ENCODE results near the gene PROCA1. TPM values are rescaled to one million over a fixed set of nuclear protein-coding genes. Genes with fewer than 3 reads are reported as not detected.

The PROCA1 gene
- polyA plus RNA-seq, 1 experiment: 0.71 TPM

DNA sequence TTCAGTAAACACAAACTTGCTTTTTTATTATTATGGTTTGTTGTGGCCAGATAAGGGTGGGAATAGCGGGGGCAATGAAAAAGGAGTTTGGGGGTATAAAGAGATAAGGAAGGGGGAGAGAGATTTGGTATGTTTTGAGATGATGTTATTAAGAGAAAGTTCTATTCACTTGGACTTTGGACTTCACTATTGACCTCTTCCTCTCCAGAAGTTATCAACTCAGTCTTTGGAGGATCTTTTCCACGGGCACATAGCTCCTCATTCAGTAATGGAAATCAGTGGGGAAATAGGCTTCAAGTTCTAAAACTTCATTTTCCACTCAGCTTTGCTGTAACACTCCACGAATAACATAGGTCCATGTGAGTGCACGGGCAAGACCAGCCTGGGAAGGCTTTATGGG, 23.2 kb downstream of the PROCA1 start:
- CTCF ChIA-PET: no interaction called here
- POLR2A ChIA-PET: no interaction called here
- Histone ChIP-seq H3K4me3 (ENCODE audit: low read depth, low read length) (no peak overlapping the region), H3K27me3 (ENCODE audit: control insufficient read depth, insufficient read depth, low read length) (no peaks in the 10 kb centered on the region), H3K36me3 (ENCODE audit: control insufficient read depth, insufficient read depth, low read length) (peaks cover 53% of the 10 kb centered on the region)
- TF ChIP-seq, protein P1, sequence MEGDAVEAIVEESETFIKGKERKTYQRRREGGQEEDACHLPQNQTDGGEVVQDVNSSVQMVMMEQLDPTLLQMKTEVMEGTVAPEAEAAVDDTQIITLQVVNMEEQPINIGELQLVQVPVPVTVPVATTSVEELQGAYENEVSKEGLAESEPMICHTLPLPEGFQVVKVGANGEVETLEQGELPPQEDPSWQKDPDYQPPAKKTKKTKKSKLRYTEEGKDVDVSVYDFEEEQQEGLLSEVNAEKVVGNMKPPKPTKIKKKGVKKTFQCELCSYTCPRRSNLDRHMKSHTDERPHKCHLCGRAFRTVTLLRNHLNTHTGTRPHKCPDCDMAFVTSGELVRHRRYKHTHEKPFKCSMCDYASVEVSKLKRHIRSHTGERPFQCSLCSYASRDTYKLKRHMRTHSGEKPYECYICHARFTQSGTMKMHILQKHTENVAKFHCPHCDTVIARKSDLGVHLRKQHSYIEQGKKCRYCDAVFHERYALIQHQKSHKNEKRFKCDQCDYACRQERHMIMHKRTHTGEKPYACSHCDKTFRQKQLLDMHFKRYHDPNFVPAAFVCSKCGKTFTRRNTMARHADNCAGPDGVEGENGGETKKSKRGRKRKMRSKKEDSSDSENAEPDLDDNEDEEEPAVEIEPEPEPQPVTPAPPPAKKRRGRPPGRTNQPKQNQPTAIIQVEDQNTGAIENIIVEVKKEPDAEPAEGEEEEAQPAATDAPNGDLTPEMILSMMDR (IDR thresholded peaks at IDR 0.05; ENCODE audit: insufficient read depth, low read depth, low read length): no peak
- no peak for DNase-seq (ENCODE audit: low read depth)

GRCh38 chr17:28686296-28686695, 25.4 kb downstream of the PROCA1 start:
- Histone ChIP-seq H3K36me3 (ENCODE audit: control insufficient read depth, insufficient read depth, low read length) (peaks cover 63% of the 10 kb centered on the region), H3K27me3 (ENCODE audit: control insufficient read depth, insufficient read depth, low read length) (no peaks in the 10 kb centered on the region), H3K4me3 (ENCODE audit: low read depth, low read length) (no peak overlapping the region)
- POLR2A ChIA-PET: no interaction called here
- CTCF ChIA-PET: interaction anchor here (0.8 kb wide), 1 partner anchor 24 kb away, joined by 3 read pairs; the partner anchor contains the start of genes SDF2 and SUPT6H
- no peak for DNase-seq (ENCODE audit: low read depth)
- TF ChIP-seq, protein P1 (IDR thresholded peaks at IDR 0.05; ENCODE audit: insufficient read depth, low read depth, low read length): no peak

- ChIA-PET CTCF (no interaction called here), POLR2A (no interaction called here)
- Histone ChIP-seq H3K36me3 (ENCODE audit: control insufficient read depth, insufficient read depth, low read length) (peaks cover 57% of the 10 kb centered on the region), H3K4me3 (ENCODE audit: low read depth, low read length) (no peak overlapping the region), H3K27me3 (ENCODE audit: control insufficient read depth, insufficient read depth, low read length) (no peaks in the 10 kb centered on the region)
- TF ChIP-seq, protein P1 (IDR thresholded peaks at IDR 0.05; ENCODE audit: insufficient read depth, low read depth, low read length): no peak
- DNase-seq (ENCODE audit: low read depth): no peak
These were observed 26.3 kb downstream of the PROCA1 start for GRCh38 chr17:28685366-28685765.

DNA sequence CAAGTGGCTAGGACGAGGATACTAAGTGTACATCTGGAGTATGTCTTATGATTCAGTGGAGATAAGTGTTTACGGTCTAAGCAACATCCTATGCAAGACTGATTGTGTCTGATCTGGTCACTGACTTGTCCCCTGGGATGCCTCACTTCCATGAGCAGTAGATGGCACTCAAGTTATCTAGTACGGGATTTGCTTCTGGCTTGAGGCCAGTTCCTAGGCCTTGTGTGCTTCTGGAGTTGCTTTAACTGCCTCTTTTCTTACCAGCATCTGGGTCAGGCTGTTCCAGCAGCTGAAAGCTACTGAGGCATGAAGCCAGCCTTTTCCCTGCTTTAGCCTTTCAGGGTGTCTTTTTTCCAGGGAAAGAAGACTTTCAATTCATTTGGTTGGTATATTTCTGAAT, 26.7 kb downstream of the PROCA1 start:
- Histone ChIP-seq H3K36me3 (ENCODE audit: control insufficient read depth, insufficient read depth, low read length) (peaks cover 56% of the 10 kb centered on the region), H3K27me3 (ENCODE audit: control insufficient read depth, insufficient read depth, low read length) (no peaks in the 10 kb centered on the region), H3K4me3 (ENCODE audit: low read depth, low read length) (no peak overlapping the region)
- TF ChIP-seq, protein P1 (IDR thresholded peaks at IDR 0.05; ENCODE audit: insufficient read depth, low read depth, low read length): 0 out of 2 replicates have a peak, but pooled peaks have one; percentile 2
- POLR2A ChIA-PET: no interaction called here
- CTCF ChIA-PET: no interaction called here
- no peak for DNase-seq (ENCODE audit: low read depth)

- Histone ChIP-seq H3K27me3 (ENCODE audit: control insufficient read depth, insufficient read depth, low read length) (no peaks in the 10 kb centered on the region), H3K4me3 (ENCODE audit: low read depth, low read length) (no peak overlapping the region), H3K36me3 (ENCODE audit: control insufficient read depth, insufficient read depth, low read length) (peaks cover 54% of the 10 kb centered on the region)
- POLR2A ChIA-PET: no interaction called here
- TF ChIP-seq, protein P1 (IDR thresholded peaks at IDR 0.05; ENCODE audit: insufficient read depth, low read depth, low read length): no peak
- no peak for DNase-seq (ENCODE audit: low read depth)
- CTCF ChIA-PET: no interaction called here
These were observed 29.0 kb downstream of the PROCA1 start for GRCh38 chr17:28682655-28683054.

Data from BJ (cell line).